Inferior parietal cortex (tissue), 1 donor: ENCODE results near the gene FARP1.

Experiments used
- DNase-seq: peaks from one replicate; pipeline ENCODE4 v3.0.0-alpha.2; 2016; ENCODE audit errors: extremely low spot score

Gene FARP1

DNA sequence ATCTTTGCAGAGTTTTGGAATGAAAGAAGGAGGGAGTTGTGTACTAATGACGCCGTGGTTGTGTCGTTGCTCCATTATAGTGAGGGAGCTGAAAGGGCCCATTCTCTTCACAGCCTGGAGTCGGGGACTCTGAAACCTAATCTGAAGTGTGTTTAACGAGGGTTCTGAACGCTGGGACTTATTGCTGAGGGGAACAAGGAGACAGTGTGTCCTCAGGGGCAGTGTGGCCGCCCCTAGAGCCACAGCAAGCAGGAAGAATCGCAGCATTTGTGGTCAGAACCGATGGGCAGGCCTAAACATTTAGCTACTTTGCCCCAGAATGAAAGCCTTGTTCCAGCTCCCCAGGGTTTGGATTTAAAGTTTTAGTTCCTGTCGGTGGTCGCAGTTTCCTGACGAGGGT is 190.6 kb downstream of the FARP1 start:
- DNase-seq = no peak

GRCh38 chr13:98334620-98335205 is 191.8 kb downstream of the FARP1 start:
- DNase-seq = no peak

DNA sequence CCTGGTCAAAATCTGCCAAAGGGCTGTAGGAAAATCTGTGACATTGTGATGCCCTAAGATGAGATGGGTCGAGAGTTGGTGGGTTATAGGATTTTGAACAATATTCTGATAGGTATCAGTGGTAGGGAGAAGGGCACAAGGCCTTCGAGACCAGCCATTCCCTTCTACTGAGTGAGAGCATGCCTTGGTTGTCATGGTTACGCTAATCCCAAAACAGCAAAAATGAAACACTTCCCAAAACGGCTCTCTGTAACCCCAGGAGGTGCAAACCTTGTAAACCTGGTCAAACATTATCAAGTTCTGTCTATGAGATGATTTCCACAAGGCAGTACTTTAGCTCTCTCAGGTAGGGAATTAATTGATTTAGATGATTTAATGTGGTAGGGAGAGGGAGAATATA is 192.8 kb downstream of the FARP1 start:
- DNase-seq = no peak

- DNase-seq = no peak
Measured at GRCh38 chr13:98338310-98338709, 195.4 kb downstream of the FARP1 start.

DNA sequence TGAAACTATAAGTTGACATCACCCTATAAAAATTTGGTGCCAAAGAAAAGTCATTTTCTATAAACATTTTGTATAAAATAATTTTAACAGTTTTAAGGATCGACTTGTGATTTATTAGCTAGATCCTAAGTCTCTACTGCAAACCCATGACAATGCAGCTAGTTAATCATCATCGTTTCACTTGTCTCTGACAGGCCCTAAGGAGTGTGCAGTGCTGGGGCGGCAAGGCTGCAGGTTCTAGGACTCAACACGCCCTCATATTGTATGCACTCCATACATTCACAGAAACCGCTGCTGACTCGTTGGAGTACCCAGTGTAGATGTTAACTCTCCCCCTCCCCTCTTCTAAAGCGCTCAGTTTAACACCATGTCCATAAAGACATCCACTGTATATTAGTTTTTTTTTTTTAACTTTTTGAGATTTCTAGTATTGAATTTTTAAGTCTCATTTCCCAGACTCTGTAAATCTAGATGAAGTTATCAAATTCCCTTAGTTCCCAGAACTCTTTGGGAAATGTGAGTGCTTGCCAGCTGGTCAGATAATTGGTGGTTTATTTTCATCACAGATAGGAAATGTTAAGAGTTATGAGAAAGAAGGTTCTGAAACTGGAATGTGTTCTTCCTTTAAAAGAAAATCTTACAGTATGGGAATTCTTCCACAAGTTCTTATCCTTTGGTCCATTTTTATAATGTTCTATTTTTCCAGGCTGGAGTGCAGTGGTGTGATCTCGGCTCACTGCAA is 197.0 kb downstream of the FARP1 start:
- no peak for DNase-seq

DNA sequence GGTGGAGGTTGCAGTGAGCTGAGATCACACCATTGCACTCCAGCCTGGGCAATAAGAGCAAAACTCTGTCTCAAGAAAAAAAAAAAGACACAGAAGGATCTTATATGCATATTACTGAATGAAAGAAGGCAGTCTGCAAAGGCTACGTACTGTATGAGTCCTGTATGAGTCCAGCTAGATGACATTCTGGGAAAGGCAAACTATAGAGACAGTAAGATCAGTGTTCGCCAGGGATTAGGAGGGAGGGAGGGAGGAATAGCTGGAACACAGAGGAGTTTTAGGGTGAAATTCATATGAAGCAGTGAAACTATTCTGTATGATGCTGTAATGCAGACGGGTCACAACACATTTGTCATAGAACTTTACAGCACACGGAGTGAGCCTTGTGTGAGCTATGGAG is 200.1 kb downstream of the FARP1 start:
- no peak for DNase-seq

GRCh38 chr13:98343461-98343860 is 200.6 kb downstream of the FARP1 start:
- DNase-seq = no peak

GRCh38 chr13:98344392-98344791 is 201.5 kb downstream of the FARP1 start:
- DNase-seq = no peak

GRCh38 chr13:98345107-98345935 is 202.4 kb downstream of the FARP1 start:
- no peak for DNase-seq

DNA sequence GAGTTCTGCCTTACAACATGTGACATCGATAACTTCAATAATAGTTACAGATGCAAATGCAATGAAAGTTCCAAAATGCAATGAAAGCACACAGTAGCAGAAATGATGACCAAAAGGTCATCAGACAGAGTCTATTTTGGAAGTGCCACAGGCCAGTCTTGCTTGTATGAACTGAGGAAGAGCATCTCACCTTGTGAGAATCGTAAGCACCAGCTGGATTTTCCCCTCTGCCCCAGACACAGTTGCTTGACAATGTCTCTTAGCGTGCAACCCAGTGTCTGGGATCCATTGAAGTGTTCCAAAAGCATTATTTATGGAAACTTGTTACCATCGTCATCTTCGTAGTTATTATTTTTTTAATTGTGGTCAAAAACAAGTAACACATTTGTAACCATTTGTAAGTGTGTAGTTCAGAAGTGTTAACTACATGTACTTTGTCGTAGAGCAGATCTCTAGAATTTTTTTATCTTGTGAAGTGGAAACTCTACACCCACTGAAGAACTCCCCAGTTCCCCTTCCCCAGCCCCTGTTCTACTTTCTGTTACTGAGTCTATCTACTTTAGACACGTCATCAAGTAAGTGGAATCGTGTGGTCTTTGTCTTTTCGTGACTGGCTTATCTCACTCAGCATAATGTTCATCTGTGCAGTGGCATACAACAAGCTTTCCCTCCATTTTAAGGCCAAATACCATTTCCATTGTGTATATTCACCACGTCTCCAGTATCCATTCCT is 204.2 kb downstream of the FARP1 start:
- DNase-seq = no peak

DNA sequence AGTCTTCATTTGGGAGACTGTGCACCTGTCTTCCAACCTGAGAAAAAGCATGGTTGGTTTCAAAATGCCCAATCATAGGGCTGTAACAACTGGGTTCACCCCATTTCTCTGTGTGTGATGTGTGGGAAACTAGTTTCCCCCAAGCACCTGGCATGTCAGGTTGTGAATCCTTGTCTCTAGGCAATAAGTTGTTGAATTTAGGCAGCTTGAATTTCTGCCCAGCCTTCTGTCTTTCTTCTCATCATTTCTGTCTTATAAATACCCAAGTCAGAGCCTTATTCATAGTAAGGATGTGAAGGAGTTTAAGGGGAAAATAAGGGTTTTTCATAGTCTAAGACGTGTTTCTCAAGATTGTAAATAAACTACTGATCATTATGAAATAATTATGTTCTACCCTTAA is 204.9 kb downstream of the FARP1 start:
- DNase-seq = no peak

GRCh38 chr13:98348466-98349200 is 205.7 kb downstream of the FARP1 start:
- DNase-seq = no peak

GRCh38 chr13:98349731-98350305 is 206.9 kb downstream of the FARP1 start:
- no peak for DNase-seq

DNA sequence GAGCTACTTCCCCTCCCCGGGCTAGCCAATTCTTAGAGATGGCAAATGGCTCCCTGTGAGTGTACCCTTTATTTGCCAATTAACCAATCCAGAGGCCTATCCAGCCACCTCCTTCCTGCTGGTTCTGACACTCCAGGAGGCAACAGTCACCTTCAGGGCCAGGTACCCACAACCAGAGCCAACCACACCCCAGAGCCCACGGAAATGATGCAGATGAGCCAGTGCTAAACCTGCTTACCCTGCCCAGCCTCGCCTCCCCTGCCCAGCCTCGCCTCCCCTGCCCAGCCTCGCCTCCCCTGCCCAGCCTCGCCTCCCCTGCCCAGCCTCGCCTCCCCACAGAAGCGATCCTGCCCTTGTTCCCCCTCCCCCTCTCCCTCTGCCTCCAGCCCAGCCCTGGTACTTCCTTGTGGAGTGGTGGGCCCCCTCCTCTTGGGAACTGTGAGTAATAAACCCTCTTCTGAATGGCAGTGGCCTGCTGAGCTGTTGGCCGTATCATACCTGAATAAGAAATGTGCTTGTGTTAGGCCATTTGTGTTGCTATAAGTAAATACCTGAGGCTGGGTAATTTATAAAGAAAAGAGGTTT is 207.9 kb downstream of the FARP1 start:
- no peak for DNase-seq

DNA sequence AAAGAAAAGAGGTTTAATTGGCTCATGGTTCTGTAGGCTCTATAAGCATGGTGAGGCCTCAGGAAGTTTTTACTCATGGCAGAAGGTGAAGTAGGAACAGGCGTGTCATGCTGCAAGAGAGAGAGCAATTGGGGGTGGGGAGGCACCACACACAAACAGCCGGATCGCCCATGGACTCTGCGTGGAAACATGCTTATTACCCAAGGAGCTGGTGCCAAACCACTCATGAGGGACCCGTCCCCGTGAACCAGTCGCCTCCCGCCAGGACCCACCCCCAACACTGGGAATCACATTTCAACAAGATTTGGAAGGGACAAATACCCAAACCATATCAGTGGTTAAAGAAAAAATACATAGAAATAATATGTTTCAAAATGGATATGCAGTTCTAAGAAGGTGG is 208.7 kb downstream of the FARP1 start:
- no peak for DNase-seq

- no peak for DNase-seq
Measured at GRCh38 chr13:98352226-98352625, 209.3 kb downstream of the FARP1 start.

DNA sequence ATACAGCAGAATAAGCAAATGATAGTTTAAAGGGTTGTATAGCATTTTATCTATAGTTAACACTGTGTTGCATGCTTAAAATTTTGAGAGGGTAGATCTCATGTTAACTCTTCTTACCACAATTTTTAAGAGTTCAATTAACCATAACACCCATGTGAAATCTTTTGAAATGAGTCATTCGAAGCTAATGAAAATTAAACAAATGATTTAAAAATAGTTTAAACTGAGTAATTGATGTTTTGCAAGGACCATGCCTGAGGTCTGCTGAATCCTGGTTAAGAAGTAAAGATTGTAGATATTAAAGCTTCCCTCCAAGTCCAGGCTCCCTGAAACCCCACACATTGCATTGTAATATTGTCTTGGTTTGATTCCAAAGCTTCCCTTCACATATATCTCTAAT is 210.9 kb downstream of the FARP1 start:
- DNase-seq = no peak

- DNase-seq = no peak
Measured at GRCh38 chr13:98358937-98359336, 216.0 kb downstream of the FARP1 start.

- DNase-seq = no peak
Measured at GRCh38 chr13:98360545-98360944, 217.7 kb downstream of the FARP1 start.

- DNase-seq = no peak
Measured at GRCh38 chr13:98363326-98363725, 220.4 kb downstream of the FARP1 start.

GRCh38 chr13:98364179-98364578 is 221.3 kb downstream of the FARP1 start:
- no peak for DNase-seq
